H54 (cell line): ENCODE results near the gene PPFIA2.
"Not testable (repeated sequence)": the region's sequence is repeated elsewhere in the genome, so short reads cannot be mapped to it uniquely, and the experiment has no call there.

ENCODE experiments used
- DNase-seq: peaks from one replicate; pipeline ENCODE4 v3.0.0; 2011; ENCODE audit warnings: low spot score, mixed read lengths; ENCODE audit not compliant: insufficient read length
- FAIRE-seq: peaks from 3 replicates; lab custom pipeline; 2011; peaks lifted over from hg19 to GRCh38; lab: Jason Lieb, UNC
- POLR2A ChIP-seq: IDR thresholded peaks from 2 replicates; pipeline ENCODE4 v1.6.1; 2011; ENCODE audit warnings: low read depth, mild to moderate bottlenecking, low read length

Gene PPFIA2

DNA sequence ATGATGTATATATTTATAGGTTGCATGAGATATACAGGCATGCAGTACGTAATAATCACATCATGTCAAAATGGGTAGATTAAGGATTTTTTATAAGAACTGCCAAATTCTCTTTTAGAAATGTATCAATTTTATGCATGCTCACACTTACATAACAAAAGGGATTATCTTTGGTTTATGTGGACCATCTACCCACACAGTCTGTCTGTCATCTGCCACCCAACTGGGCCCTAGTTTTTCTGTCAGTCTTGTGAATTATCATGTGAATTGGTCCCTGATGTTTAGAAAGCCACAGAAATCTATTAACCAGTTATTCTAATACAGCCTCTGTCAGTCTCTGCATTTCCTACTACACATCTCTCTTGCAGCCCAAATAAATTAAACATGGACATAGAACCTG is 547.8 kb downstream of the PPFIA2 start:
- FAIRE-seq (no peak), DNase-seq (no peak)
- TF ChIP-seq POLR2A, result no peak

DNA sequence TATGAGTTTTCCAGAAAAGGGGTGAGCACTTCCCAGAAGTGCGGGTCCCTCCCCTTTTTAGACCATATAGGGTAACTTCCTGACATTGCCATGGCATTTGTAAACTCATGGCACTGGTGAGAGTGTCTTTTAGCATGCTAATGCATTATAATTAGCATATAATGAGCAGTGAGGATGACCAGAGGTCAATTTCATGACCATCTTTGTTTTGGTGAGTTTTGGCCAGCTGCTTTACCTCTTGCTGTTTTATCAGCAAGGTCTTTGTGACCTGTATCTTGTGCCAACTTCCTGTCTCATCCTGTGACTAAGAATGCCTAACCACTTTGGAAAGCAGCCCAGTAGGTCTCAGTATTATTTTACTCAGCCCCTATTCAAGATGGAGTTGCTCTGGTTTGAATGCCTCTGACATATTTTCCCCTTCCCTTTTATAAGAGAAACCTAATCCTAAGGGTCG is 549.4 kb downstream of the PPFIA2 start:
- FAIRE-seq, result peak; percentile 99
- DNase-seq, result not testable (repeated sequence)

DNA sequence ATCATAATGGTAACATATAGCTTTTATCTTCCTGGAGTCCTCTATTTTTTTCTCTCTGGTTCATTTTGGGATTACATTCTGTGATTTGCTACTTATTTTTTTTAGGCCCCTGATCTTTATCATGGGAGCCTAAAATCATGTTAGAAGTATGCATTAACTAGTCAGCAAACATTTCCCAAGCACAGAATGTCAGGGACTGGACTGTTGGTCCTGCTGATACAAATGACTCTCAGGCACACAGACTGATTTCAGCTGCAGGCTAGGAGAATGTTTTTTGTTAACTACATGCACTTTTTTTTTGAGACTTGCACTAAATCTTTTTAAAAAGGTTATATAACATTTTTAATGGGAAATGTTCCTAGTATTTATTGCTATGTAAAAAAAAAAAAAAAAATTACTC is 550.1 kb downstream of the PPFIA2 start:
- TF ChIP-seq POLR2A, result no peak
- DNase-seq (no peak), FAIRE-seq (peak; percentile 20)

DNA sequence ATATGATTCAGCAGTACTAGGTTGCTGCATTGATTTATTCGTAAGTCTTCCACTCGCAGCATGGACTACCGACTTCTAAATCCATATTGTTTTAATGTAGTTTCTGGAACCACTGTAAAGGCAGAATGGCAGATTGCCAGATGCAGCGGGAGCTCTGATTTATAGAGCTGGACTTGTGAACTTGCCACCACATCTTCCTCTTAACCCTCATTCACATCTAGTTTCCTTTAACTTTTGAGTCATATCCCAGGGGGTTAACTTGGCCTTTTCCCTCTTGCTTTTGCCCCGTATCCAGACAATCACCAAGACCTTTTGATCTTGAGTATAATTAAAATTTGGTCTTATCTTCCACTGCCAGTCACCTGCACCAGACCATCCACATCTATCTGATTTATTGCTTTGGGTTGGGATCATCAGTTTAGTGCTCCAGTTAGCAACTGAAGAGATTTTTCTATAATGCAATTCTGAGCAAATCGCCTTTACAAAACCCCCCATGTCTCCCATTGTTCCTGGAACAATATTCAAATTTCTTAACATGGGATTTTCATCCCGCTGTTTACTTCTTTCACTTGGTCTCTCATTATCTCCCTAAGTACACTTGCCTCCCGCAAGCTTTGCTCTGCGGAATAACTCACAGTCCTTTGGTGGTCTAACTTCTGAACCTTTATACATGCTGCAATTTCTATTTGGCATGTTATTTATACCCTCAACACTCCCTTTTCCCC is 550.8 kb downstream of the PPFIA2 start:
- no peak for FAIRE-seq
- DNase-seq, result no peak
- TF ChIP-seq POLR2A, result no peak
